Transverse colon (tissue), 4 donors: ENCODE results near the gene MAPKBP1.

Experiments used
- EP300 ChIP-seq: sonication (generic); formaldehyde crosslinking; IDR thresholded peaks from one replicate; pipeline ENCODE4 v1.6.1; 2017; ENCODE audit warnings: antibody characterized with exemption, low read depth
- POLR2A ChIP-seq: fragments of 450-650 bp; IDR thresholded peaks from one replicate; pipeline ENCODE4 v1.6.1; 2016; ENCODE audit warnings: antibody characterized with exemption, mild to moderate bottlenecking, moderate library complexity
- POLR2AphosphoS5 ChIP-seq, 3 donors: sonication (generic); formaldehyde crosslinking; IDR thresholded peaks; one replicate each; pipeline ENCODE4 v1.6.1; 2016; ENCODE audit warnings: antibody characterized with exemption in 3 of 3
- TF ChIP-seq, protein P1 (sequence below), 5 experiments: fragments of 200-600 bp in 3 of 5; fragments of 450-650 bp in 2 of 5; sonication (generic) in 3 of 5; IDR thresholded peaks; 1 replicate in 2 of 5; 2 replicates in 3 of 5; pipeline ENCODE4 v1.5.1; 2016 to 2017; ENCODE audit warnings: antibody characterized with exemption in 5 of 5, inconsistent platforms in 3 of 5, mild to moderate bottlenecking in 2 of 5, moderate library complexity in 1 of 5

DNA sequence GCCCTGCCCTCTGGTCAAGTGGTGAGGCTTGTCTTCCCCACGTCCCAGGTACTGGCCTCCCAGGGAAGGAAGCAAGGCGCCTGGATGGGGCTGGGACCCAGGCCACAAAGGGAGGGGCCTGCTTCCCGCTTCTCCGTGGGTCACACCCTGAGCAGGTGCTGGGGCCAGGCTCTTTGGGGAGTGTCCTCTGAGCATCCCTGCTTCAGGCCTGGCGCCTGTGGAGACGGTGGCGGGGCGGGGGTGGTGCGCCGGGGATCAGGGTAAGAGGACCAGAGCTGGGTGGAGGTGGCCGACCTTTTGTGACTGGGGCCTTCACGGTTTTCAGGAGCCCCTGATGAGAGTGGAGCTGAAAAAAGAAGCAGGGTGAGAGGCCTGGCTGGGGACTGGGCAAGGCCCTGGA is 67.9 kb downstream of the MAPKBP1 start:
- TF ChIP-seq, protein P1, sequence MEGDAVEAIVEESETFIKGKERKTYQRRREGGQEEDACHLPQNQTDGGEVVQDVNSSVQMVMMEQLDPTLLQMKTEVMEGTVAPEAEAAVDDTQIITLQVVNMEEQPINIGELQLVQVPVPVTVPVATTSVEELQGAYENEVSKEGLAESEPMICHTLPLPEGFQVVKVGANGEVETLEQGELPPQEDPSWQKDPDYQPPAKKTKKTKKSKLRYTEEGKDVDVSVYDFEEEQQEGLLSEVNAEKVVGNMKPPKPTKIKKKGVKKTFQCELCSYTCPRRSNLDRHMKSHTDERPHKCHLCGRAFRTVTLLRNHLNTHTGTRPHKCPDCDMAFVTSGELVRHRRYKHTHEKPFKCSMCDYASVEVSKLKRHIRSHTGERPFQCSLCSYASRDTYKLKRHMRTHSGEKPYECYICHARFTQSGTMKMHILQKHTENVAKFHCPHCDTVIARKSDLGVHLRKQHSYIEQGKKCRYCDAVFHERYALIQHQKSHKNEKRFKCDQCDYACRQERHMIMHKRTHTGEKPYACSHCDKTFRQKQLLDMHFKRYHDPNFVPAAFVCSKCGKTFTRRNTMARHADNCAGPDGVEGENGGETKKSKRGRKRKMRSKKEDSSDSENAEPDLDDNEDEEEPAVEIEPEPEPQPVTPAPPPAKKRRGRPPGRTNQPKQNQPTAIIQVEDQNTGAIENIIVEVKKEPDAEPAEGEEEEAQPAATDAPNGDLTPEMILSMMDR (IDR thresholded peaks at IDR 0.05): no peak
- TF ChIP-seq POLR2A (no peak), POLR2AphosphoS5 (IDR thresholded peaks at IDR 0.05) (no peak), EP300 (no peak)
